MM.1S (cell line): ENCODE data around the gene NIPBL.

Experiments used
- DNase-seq: peaks from one replicate; pipeline ENCODE4 v3.0.0-alpha.2; 2015
- H2AFZ ChIP-seq: fragments of 300-600 bp; sonication (generic); 2 replicates; pipeline ENCODE4 v1.6.0; 2016; ENCODE audit warnings: antibody characterized with exemption, low read length
- H3F3A ChIP-seq: fragments of 300-600 bp; sonication (generic); 2 replicates; pipeline ENCODE4 v1.6.1; 2016; ENCODE audit warnings: mild to moderate bottlenecking, antibody characterized with exemption, low read length, moderate library complexity, mixed read lengths; ENCODE audit not compliant: insufficient read depth
- H3K27ac ChIP-seq: fragments of 300-600 bp; sonication (generic); 2 replicates; pipeline ENCODE4 v1.5.1; 2016; ENCODE audit warnings: mild to moderate bottlenecking, low read length
- H3K27me3 ChIP-seq: fragments of 300-600 bp; sonication (generic); replicated peaks from 2 replicates; pipeline ENCODE4 v1.6.0; 2016; ENCODE audit warnings: low read length; ENCODE audit not compliant: insufficient read depth
- H3K36me3 ChIP-seq: fragments of 300-600 bp; sonication (generic); replicated peaks from 2 replicates; pipeline ENCODE4 v1.6.1; 2016; ENCODE audit warnings: mild to moderate bottlenecking, low read length, mixed read lengths; ENCODE audit not compliant: insufficient read depth
- H3K4me1 ChIP-seq: fragments of 300-600 bp; sonication (generic); 2 replicates; pipeline ENCODE4 v1.6.1; 2016; ENCODE audit warnings: low read length, mixed read lengths
- H3K4me2 ChIP-seq: fragments of 300-600 bp; sonication (generic); 2 replicates; pipeline ENCODE4 v1.6.0; 2016; ENCODE audit warnings: low read depth, low read length
- H3K4me3 ChIP-seq: fragments of 300-600 bp; sonication (generic); 2 replicates; pipeline ENCODE4 v1.5.1; 2016; ENCODE audit warnings: low read length, mixed read lengths
- H3K79me2 ChIP-seq: fragments of 300-600 bp; sonication (generic); 2 replicates; pipeline ENCODE4 v1.6.1; 2016; ENCODE audit warnings: mixed run types, low read length, mixed read lengths
- H3K9ac ChIP-seq: fragments of 300-600 bp; sonication (generic); 2 replicates; pipeline ENCODE4 v1.6.1; 2016; ENCODE audit warnings: low read length, mixed read lengths
- H3K9me2 ChIP-seq: fragments of 300-600 bp; sonication (generic); replicated peaks from 2 replicates; pipeline ENCODE4 v1.6.1; 2016; ENCODE audit warnings: mild to moderate bottlenecking, low read length, mixed read lengths; ENCODE audit not compliant: insufficient read depth
- H3K9me3 ChIP-seq: fragments of 300-600 bp; sonication (generic); replicated peaks from 2 replicates; pipeline ENCODE4 v1.6.1; 2016; ENCODE audit warnings: mild to moderate bottlenecking, low read length, mixed read lengths; ENCODE audit not compliant: insufficient read depth
- H4K20me1 ChIP-seq: fragments of 300-600 bp; sonication (generic); 2 replicates; pipeline ENCODE4 v1.6.1; 2016; ENCODE audit warnings: mild to moderate bottlenecking, low read length, moderate library complexity, mixed read lengths; ENCODE audit not compliant: insufficient read depth
- EZH2 ChIP-seq: fragments of 300-600 bp; sonication (generic); optimal IDR thresholded peaks from 2 replicates; pipeline ENCODE3; 2017; ENCODE audit warnings: low read depth, mild to moderate bottlenecking, antibody characterized with exemption, low read length, mixed read lengths
- EZH2phosphoT487 ChIP-seq: fragments of 300-600 bp; sonication (generic); IDR thresholded peaks from 2 replicates; pipeline ENCODE4 v1.6.1; 2018; ENCODE audit warnings: antibody characterized with exemption, low read length
- TF ChIP-seq, protein P1 (sequence below): fragments of 300-600 bp; sonication (generic); IDR thresholded peaks from 2 replicates; pipeline ENCODE4 v1.5.1; 2016; ENCODE audit warnings: antibody characterized with exemption, low read length, mixed read lengths

NIPBL gene

DNA sequence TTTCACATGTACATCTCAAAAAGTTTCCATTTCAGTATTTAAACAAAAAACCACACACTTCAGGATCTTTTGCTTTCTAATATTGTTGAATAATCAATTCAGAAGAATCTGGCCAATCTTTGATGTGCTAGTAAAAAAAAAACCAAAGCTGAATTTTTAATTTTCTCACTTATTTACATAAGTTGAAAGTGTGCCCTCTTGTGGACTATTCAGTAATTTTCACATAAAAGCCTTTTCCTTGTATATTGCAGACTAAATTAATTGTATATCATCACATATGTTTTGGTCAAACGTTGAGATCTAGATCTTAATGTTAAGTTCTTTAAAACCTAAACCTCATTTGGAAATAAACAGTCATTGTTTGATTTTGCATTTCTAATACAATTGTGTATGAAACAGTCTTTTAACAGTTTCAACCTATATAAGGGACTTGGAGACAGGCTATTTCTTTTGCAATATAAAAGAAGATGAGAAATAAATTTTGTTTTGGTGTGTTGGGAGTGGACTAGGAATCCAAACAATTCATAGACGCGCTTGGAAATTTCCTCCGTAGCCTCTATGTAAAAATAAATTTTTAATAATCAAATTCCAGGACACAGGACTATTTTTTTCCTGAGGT is 68.1 kb downstream of the NIPBL start:
- TF ChIP-seq, protein P1, sequence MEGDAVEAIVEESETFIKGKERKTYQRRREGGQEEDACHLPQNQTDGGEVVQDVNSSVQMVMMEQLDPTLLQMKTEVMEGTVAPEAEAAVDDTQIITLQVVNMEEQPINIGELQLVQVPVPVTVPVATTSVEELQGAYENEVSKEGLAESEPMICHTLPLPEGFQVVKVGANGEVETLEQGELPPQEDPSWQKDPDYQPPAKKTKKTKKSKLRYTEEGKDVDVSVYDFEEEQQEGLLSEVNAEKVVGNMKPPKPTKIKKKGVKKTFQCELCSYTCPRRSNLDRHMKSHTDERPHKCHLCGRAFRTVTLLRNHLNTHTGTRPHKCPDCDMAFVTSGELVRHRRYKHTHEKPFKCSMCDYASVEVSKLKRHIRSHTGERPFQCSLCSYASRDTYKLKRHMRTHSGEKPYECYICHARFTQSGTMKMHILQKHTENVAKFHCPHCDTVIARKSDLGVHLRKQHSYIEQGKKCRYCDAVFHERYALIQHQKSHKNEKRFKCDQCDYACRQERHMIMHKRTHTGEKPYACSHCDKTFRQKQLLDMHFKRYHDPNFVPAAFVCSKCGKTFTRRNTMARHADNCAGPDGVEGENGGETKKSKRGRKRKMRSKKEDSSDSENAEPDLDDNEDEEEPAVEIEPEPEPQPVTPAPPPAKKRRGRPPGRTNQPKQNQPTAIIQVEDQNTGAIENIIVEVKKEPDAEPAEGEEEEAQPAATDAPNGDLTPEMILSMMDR = peak; percentile 63
- TF ChIP-seq EZH2phosphoT487 = no peak
- Histone ChIP-seq H4K20me1 (peaks cover 16% of the 10 kb centered on the region; the same call in 1 of the 2 replicates), H3K4me1 (peaks cover 14% of the 10 kb centered on the region), H3F3A (no peaks in the 10 kb centered on the region; the same call in 1 of the 2 replicates), H3K4me3 (no peak overlapping the region), H3K27ac (no peak overlapping the region), H3K36me3 (no peaks in the 10 kb centered on the region), H2AFZ (no peak overlapping the region), H3K27me3 (no peaks in the 10 kb centered on the region), H3K9me3 (no peaks in the 10 kb centered on the region), H3K9ac (no peak overlapping the region), H3K79me2 (peaks cover 75% of the 10 kb centered on the region), H3K4me2 (no peak overlapping the region), H3K9me2 (no peaks in the 10 kb centered on the region)
- DNase-seq = peak; percentile 70

DNA sequence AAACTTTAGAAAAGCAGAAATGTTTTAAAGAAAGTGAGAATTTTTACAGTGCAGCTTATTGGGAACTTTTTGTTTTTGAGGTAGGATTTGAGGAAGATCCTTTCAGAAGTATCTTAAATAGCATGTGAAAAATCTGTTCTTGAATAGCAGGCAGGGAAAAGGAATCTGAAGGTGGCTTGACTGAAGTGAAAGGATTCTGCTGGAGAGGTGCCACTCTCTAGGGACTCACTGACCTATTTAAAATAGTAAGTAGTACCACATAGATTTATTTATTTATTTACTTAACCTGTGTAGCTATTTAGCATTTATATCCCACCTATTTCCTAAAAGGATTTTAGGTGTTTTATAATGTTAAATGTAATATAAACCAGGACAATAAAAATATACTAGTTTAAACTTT is 69.1 kb downstream of the NIPBL start:
- H3F3A ChIP-seq = no peaks in the 10 kb centered on the region; the same call in 1 of the 2 replicates
- no peaks in the 10 kb centered on the region for H3K9me3 ChIP-seq
- peaks cover 15% of the 10 kb centered on the region; the same call in 1 of the 2 replicates for H4K20me1 ChIP-seq
- no peaks in the 10 kb centered on the region for H3K9me2 ChIP-seq
- TF ChIP-seq, protein P1 = no peak
- H3K27me3 ChIP-seq = no peaks in the 10 kb centered on the region
- H3K4me2 ChIP-seq = no peak overlapping the region
- peaks cover 10% of the 10 kb centered on the region for H3K4me1 ChIP-seq
- no peak overlapping the region for H3K9ac ChIP-seq
- H3K79me2 ChIP-seq = peaks cover 72% of the 10 kb centered on the region
- H3K27ac ChIP-seq = no peak overlapping the region
- no peak for DNase-seq
- no peak overlapping the region for H3K4me3 ChIP-seq
- no peaks in the 10 kb centered on the region for H3K36me3 ChIP-seq
- no peak overlapping the region for H2AFZ ChIP-seq

DNA sequence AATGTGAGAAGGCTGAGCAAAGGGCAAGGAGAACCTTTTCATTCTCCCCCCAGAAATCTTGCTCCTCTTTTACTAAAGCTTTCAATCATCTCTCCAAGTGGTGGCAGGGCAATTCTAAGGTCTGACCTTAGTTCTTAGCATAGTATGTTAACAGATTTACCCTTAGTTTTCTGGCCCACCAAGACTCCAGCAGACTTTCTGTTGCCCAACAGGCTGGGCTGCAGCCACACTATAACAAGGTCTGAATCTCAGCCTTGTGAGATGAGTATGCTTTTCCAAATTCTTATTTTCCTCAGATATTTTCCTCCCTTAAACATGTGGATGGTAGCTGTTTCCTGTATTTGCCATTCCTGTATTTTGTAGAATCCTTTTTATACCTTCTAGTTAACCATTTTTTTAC is 69.5 kb downstream of the NIPBL start:
- TF ChIP-seq EZH2 = no peak
- TF ChIP-seq, protein P1 = no peak
- no peak for TF ChIP-seq EZH2phosphoT487
- Histone ChIP-seq H3K27me3 (no peaks in the 10 kb centered on the region), H2AFZ (no peak overlapping the region), H3K4me1 (peaks cover 10% of the 10 kb centered on the region), H3K4me2 (no peak overlapping the region), H3K9me3 (no peaks in the 10 kb centered on the region), H3K9ac (no peak overlapping the region), H3K27ac (no peak overlapping the region), H3K9me2 (no peaks in the 10 kb centered on the region), H3K4me3 (no peak overlapping the region), H3K36me3 (no peaks in the 10 kb centered on the region), H3F3A (no peaks in the 10 kb centered on the region; the same call in 1 of the 2 replicates), H3K79me2 (peaks cover 73% of the 10 kb centered on the region), H4K20me1 (peaks cover 16% of the 10 kb centered on the region; the same call in 1 of the 2 replicates)
- DNase-seq = no peak
